ENCODE results near the gene DMAC2.

GRCh38 chr19:41420101-41420880 is 19.4 kb downstream of the DMAC2 start:
- no peak for TF ChIP-seq CTCF (conservative IDR thresholded peaks at IDR 0.05; ENCODE audit: low read length)
- TF ChIP-seq EZH2phosphoT487 (IDR thresholded peaks at IDR 0.05; ENCODE audit: borderline replicate concordance) = no peak

Measured in Loucy (cell line).